ENCODE results near the gene SOX9.

SOX9 gene

GRCh38 chr17:72162569-72162968 is 41.7 kb downstream of the SOX9 start:
- DNase-seq (ENCODE audit: low read depth in 2 of 2): no peak

GRCh38 chr17:72163474-72163873 is 42.7 kb downstream of the SOX9 start:
- DNase-seq (ENCODE audit: low read depth in 2 of 2): no peak

GRCh38 chr17:72164158-72164739 is 43.4 kb downstream of the SOX9 start:
- no peak for DNase-seq (ENCODE audit: low read depth in 2 of 2)

- DNase-seq (ENCODE audit: low read depth in 2 of 2): no peak
These were observed 44.5 kb downstream of the SOX9 start for GRCh38 chr17:72165192-72165866.

GRCh38 chr17:72165867-72166439 is 45.1 kb downstream of the SOX9 start:
- DNase-seq (ENCODE audit: low read depth in 2 of 2): no peak

GRCh38 chr17:72167593-72167992 is 46.8 kb downstream of the SOX9 start:
- DNase-seq (ENCODE audit: low read depth in 2 of 2): no peak

GRCh38 chr17:72169823-72170222 is 49.0 kb downstream of the SOX9 start:
- no peak for DNase-seq (ENCODE audit: low read depth in 2 of 2)

- DNase-seq (ENCODE audit: low read depth in 2 of 2): no peak
These were observed 51.2 kb downstream of the SOX9 start for GRCh38 chr17:72171703-72172667.

GRCh38 chr17:72173499-72174116 is 52.8 kb downstream of the SOX9 start:
- DNase-seq (ENCODE audit: low read depth in 2 of 2): no peak

- no peak for DNase-seq (ENCODE audit: low read depth in 2 of 2)
These were observed 54.4 kb downstream of the SOX9 start for GRCh38 chr17:72175263-72175662.
